Esophagus mucosa (tissue), 1 donor: ENCODE measurements around the gene F5. TPM values are rescaled to one million over a fixed set of nuclear protein-coding genes. Genes with fewer than 3 reads are reported as not detected.
"Not testable (repeated sequence)": the region's sequence is repeated elsewhere in the genome, so short reads cannot be mapped to it uniquely, and the experiment has no call there.

Experiments
- ATAC-seq: fragments of 200-7000 bp; cut with Tn5 transposase; one replicate; pipeline ENCODE4 v1.9.1; 2020
- total RNA-seq: library from RNA; stranded (reverse); gene quantifications from one replicate; pipeline ENCODE4 v1.2.4, GENCODE V29; 2023
- donor health status: DM: yes; HTN: yes; CAD: no.

The F5 gene
- total RNA-seq, 1 donor from 2014 or later, result 0.20 TPM

GRCh38 chr1:169538998-169539871 lies 47.0 kb downstream of the F5 start:
- ATAC-seq, result peak; percentile 59

- ATAC-seq, result no peak
These were observed 51.6 kb downstream of the F5 start for GRCh38 chr1:169534653-169535052.

DNA sequence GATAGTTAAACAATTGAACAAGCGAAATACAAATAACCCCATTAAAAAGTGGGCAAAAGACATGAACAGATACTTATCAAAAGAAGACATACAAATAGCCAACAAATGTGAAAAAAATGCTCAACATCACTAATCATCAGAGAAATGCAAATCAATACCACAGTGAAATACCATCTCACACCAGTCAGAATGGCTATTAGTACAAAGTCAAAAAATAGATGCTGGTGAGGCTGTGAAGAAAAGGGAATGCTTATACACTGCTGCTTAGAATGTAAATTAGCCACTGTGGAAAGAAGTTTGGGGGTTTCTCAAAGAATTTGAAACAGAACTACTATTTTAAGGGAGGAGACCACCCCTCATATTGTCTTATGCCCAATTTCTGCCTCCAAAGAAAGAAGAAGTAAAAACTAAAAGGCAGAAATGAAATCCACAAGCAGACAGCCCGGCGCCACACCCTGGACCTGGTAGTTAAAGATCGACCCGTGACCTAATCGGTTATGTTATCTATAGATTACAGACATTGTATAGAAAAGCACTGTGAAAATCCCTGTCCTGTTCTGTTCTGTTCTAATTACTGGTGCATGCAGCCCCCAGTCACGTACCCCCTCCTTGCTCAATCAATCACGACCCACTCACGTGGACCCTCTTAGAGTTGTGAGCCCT lies 52.6 kb downstream of the F5 start:
- not testable (repeated sequence) for ATAC-seq

DNA sequence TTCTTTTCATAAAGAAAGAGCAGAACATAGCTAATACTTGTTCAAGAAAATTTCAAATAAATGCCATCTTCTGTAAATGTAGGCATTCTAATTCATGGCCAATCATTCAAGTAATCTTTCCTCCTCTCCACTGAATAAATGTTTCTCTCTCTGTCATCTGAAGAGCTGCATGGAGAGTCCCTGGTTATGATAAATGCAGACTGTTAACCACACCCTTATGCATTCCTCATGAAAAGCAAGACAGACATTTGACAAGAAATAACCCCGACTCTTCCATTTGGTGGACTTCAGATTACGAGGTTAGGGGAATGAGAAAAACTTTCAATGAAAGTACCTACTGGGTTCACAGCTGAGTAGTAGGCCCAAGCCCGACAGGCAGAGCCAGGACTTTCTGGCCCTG lies 55.8 kb downstream of the F5 start:
- no peak for ATAC-seq

DNA sequence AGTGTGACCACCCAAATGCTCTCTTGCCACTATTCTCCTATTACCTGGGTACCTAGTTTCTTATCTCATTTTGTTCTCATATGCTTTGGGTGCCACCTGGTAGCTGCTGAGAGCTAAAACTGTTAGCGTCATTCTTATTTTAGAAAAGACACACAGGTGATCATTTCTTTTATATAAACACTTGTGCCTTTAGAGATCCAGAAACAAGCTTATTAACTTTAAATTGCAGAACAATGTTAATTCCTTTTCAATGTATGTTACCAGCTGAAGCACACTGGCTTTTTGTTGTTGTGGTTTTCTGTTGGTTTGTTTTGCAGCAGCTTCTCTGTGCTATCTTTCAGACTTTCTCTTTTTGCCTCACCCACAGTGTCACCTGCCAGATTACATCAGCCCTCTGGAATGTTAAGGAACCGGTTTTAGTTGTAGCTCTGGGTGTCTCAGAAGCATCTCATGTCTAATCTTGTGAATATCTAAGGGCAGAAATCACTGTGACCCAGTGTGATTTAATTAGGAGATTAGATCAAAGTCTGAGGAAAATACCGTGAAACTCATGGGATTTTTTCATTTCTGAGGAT lies 57.1 kb downstream of the F5 start:
- peak; percentile 96 for ATAC-seq

DNA sequence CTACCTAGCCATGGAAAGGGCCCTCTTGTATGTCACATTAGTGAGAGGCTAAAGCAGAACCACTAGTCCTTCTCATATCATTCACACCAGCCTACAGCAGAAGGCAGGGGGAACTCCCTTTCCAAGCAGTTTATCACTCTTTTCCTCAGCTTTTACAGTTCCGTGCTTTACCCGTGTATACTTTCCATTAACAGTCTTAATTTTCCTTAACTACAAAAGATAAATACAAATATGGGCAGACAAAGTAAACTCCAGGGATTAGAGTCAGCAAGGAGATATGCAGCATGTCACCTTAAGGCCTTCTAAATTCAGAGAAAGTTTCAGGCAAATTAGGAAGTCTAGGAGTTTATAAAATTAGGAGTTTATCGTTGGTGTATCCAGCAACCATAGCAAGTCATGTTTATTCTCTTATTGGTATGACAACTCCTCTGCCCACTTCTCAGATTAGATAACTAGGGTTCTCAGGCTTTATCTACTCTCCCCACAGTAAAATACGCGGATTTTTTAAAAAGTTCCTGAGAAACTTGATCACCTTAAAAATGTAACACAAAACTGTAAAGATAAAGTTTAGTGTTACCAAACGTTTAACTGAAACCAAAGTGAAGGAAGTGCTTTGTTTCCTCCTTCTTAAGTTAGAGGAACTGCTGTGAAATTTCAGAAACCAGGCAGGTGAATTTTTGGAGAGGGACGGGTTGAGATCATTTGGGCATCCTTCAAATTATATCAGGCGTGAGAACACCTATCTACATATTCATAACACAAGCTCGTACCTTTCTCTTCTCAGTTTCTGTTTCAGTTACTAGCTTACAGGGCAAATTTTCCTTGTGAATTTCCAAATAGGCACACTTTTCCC lies 57.8 kb downstream of the F5 start:
- ATAC-seq, result no peak

GRCh38 chr1:169527451-169528214 lies 58.6 kb downstream of the F5 start:
- peak; percentile 78 for ATAC-seq

DNA sequence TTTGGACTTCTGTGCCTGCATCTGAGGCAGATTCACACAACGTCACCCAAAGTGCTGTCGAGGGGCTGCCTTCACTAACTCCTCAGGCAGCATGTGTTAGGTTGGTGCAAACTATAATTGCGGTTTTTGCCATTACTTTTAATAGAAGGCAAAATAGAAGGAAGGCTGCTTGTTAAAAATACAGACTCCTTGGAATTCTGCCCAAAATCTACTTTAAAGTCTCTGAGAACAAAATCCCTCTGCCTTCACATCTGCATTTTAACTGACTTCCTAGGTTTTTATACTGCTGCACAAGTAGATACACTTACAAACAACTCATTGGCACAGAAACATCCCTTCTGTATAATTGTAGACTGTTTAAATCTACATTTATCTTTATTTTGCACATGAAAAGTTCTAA lies 59.3 kb downstream of the F5 start:
- no peak for ATAC-seq

GRCh38 chr1:169526120-169526832 lies 60.0 kb downstream of the F5 start:
- ATAC-seq, result no peak

- no peak for ATAC-seq
These were observed 60.9 kb downstream of the F5 start for GRCh38 chr1:169525391-169525790.

- no peak for ATAC-seq
These were observed 62.4 kb downstream of the F5 start for GRCh38 chr1:169523904-169524303.

GRCh38 chr1:169521226-169521625 lies 65.1 kb downstream of the F5 start:
- no peak for ATAC-seq

GRCh38 chr1:169517558-169518186 lies 68.6 kb downstream of the F5 start:
- no peak for ATAC-seq

DNA sequence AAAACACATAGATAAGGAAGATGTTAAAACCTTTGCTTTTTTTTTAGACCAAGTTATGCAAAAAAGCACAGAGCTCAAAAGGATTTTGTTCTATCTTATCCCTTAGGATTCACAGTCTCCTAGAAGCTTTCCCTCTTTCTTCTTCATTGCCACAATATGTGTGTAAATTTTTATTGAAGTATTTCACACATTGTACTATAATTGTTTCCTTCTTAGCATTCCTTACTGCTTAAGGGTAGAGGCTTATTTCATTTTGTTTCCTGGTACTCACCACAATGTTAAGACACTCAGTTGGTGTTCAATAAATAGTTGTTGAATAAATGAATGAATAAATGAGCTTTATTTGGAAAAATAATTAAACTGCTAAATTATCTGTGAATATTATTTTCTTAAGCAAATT lies 70.6 kb downstream of the F5 start:
- no peak for ATAC-seq

GRCh38 chr1:169514566-169515270 lies 71.6 kb downstream of the F5 start:
- no peak for ATAC-seq

- ATAC-seq, result no peak
These were observed 73.1 kb downstream of the F5 start for GRCh38 chr1:169513208-169513607.

DNA sequence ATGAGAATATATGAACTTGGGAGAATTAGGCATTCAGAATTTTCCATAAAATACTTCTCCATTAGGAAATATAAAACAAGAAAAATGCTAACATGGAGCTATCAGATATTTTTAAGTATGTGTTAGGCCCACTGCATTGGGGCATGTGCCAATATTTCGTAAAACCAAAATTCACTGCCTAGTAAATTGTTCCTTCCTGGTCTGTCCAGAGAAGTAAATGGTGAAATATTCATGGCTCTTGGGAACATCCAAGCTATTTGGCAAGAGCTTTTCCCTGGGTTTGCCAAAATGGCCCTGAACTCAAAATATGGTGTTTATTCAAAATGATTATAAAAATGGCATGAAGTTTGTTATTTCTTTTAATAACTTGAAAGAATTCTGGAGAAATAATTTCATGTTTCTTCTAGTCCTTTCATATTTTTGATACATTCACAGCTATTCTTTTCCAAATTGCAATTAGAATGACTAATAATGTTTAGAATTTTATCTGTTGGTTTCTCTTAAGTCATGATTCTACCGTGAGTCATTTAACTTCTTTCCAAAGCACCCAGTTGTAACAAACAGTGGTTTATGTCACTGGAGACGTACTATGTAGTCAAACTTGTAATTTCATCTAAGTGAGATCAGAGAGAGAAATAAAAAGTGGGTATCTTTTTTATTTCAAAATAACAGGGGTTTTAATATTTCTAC lies 74.8 kb downstream of the F5 start:
- peak; percentile 86 for ATAC-seq

DNA sequence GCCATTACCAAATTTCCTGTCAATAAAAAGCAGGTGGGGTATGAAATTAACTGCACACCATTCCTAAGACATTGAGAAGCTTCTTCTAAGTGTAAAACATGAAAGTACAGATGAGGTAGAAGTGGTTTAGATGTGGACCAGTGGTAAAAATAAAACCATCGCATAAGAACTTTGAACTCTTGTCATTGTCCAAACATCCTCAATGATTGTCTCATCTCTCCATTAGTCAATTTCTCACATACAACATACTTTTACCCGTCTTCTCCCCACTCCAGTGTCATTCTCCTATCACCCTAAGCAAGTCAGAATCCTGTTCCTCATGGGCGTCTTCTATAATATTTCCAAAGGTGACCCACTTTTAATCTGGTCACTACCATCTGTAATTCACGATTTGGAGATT lies 76.2 kb downstream of the F5 start:
- no peak for ATAC-seq

DNA sequence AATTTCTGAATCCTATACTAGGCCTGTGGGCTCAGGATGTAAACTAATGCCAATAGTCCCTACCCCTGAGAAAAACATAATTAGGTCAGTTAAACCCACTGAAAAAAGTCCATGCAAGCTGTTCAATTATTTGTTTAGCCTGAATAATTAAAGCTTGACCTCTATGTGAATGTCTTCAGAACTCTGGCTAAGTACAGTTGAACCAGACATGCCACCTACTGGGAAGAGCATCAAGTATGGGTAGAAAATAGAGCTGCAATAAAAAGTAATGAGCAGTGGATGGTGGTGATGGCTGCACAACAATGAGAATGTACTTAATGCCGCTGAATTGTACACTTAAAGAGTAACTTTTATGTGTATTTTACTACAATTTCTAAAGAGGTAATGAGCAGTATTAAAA lies 76.9 kb downstream of the F5 start:
- ATAC-seq, result no peak
